K562 (cell line): ENCODE measurements around the gene IFT25. TPM values are rescaled to one million over a fixed set of nuclear protein-coding genes. Genes with fewer than 3 reads are reported as not detected.

Source experiments
- ATAC-seq: fragments of 200-7000 bp; cut with Tn5 transposase; 3 replicates; pipeline ENCODE4 v1.9.1; 2020; ENCODE audit warnings: moderate library complexity
- BruUV-seq: library from RNA; stranded (reverse); fragments of 400-500 nt; replicated peaks from 2 replicates; lab custom pipeline; 2021; lab: Mats Ljungman, UMichigan
- CTCF ChIA-PET: fragments of 300-600 bp; formaldehyde crosslinking; extraction: SDS; loops from one replicate; lab custom pipeline; 2021; ENCODE audit warnings: low intra/inter-chr PET ratio; lab: Yijun Ruan, JAX
- POLR2A ChIA-PET: fragments of 300-600, 350-650 bp; sonication (Branson Sonifier 250); formaldehyde crosslinking; extraction: SDS; loops from one replicate; lab custom pipeline; 2021; ENCODE audit warnings: antibody characterized with exemption, inconsistent platforms; lab: Yijun Ruan, JAX
- DNase-seq, 4 experiments: peaks; one replicate each; pipeline versions ENCODE4 v3.0.0 to v3.0.0-alpha.2; 2011 to 2018; ENCODE audit warnings: low spot score in 3 of 4, mixed read lengths in 3 of 4; ENCODE audit errors: extremely low read depth in 1 of 4
- FAIRE-seq: peaks from 2 replicates; lab custom pipeline; 2011; peaks lifted over from hg19 to GRCh38; lab: Jason Lieb, UNC
- H2AFZ ChIP-seq: 2 replicates; pipeline ENCODE4 v1.6.0; 2011; ENCODE audit warnings: low read depth, low read length, control low read depth, inconsistent platforms
- H3K27ac ChIP-seq: fragments of 200-600 bp; 3 replicates; pipeline ENCODE4 v1.8.0; 2011; ENCODE audit warnings: low read depth, mild to moderate bottlenecking, control low read depth, inconsistent platforms, low read length, moderate library complexity, mixed read lengths; ENCODE audit errors: extremely low read depth
- H3K27me3 ChIP-seq, 2 experiments: fragments of 300-600 bp in 1 of 2; 2 replicates in 1 of 2; 3 replicates in 1 of 2; pipeline versions ENCODE4 v1.6.0 to v1.8.0; 2011; ENCODE audit warnings: inconsistent platforms in 2 of 2, low read length in 2 of 2, mild to moderate bottlenecking in 1 of 2, mixed read lengths in 1 of 2, moderate library complexity in 1 of 2; ENCODE audit not compliant: control insufficient read depth in 2 of 2, insufficient read depth in 2 of 2
- H3K36me3 ChIP-seq: fragments of 300-600 bp; 3 replicates; pipeline ENCODE4 v1.8.0; 2011; ENCODE audit warnings: mild to moderate bottlenecking, low read length, inconsistent platforms; ENCODE audit not compliant: control insufficient read depth, insufficient read depth
- H3K4me1 ChIP-seq, 2 experiments: fragments of 200-600 bp in 1 of 2; replicated peaks in 1 of 2; 2 replicates in 1 of 2; 3 replicates in 1 of 2; pipeline versions ENCODE4 v1.5.1 to v1.8.0; 2011; ENCODE audit warnings: inconsistent platforms in 2 of 2, low read length in 2 of 2, mild to moderate bottlenecking in 1 of 2, mixed read lengths in 1 of 2, moderate library complexity in 1 of 2; ENCODE audit not compliant: control insufficient read depth in 2 of 2, insufficient read depth in 2 of 2
- H3K4me2 ChIP-seq: 2 replicates; pipeline ENCODE4 v1.6.1; 2011; ENCODE audit warnings: low read length, control low read depth, inconsistent platforms, mixed read lengths; ENCODE audit not compliant: insufficient read depth
- H3K4me3 ChIP-seq: fragments of 200-600 bp; sonication (generic), shearing (Covaris generic); 2 replicates; pipeline ENCODE4 v1.5.1; 2016; ENCODE audit warnings: control low read depth, inconsistent platforms
- H3K79me2 ChIP-seq: fragments of 200-600 bp; 3 replicates; pipeline ENCODE4 v1.8.0; 2011; ENCODE audit warnings: low read length, inconsistent platforms; ENCODE audit not compliant: control insufficient read depth, insufficient read depth
- H3K9ac ChIP-seq, 2 experiments: 2 replicates each; pipeline versions ENCODE4 v1.6.0 to v1.6.1; 2011; ENCODE audit warnings: low read depth in 2 of 2, low read length in 2 of 2, control low read depth in 1 of 2, inconsistent platforms in 1 of 2, mild to moderate bottlenecking in 1 of 2, mixed read lengths in 1 of 2; ENCODE audit not compliant: insufficient read depth in 1 of 2
- H3K9me1 ChIP-seq: one replicate; pipeline ENCODE4 v1.6.0; 2011; ENCODE audit warnings: inconsistent platforms, mild to moderate bottlenecking, low read length, moderate library complexity; ENCODE audit not compliant: control insufficient read depth, insufficient read depth
- H3K9me3 ChIP-seq: replicated peaks from 2 replicates; pipeline ENCODE4 v1.5.1; 2011; ENCODE audit warnings: low read depth, low read length, inconsistent platforms; ENCODE audit not compliant: control insufficient read depth, insufficient read depth
- H4K20me1 ChIP-seq: replicated peaks from 2 replicates; pipeline ENCODE4 v1.6.1; 2011; ENCODE audit warnings: low read length, inconsistent platforms, mixed read lengths; ENCODE audit not compliant: control insufficient read depth, insufficient read depth
- ERF ChIP-seq: fragments of 450-650 bp; formaldehyde crosslinking; IDR thresholded peaks from 2 replicates; pipeline ENCODE4 v1.4.0; 2020; ENCODE audit warnings: mild to moderate bottlenecking, mixed read lengths
- ZBED1 ChIP-seq: IDR thresholded peaks from 2 replicates; pipeline ENCODE4 v1.6.1; 2014
- WGBS: fragments of 100-300 bp; shearing (Covaris generic); methylation state at CpG from one replicate; pipeline ENCODE4 v1.1.6; 2016; ENCODE audit warnings: low coverage, mixed read lengths; ENCODE audit not compliant: insufficient coverage; ENCODE audit errors: missing lambda C conversion rate; 5-methylcytosine and 5-hydroxymethylcytosine counted together
- in situ Hi-C: fragments of 300-500 bp; cut with MboI; formaldehyde crosslinking; loops from 4 replicates; pipeline ENCODE4 v1.15.0; 2018; ENCODE audit warnings: inconsistent platforms, mixed read lengths
- intact Hi-C: fragments of 100-400 bp; cut with micrococcal nuclease; formaldehyde crosslinking; loops from 2 replicates; pipeline ENCODE4 v1.14.2; 2022
- polyA plus RNA-seq, 8 experiments: library from polyadenylated mRNA; depleted of rRNA in 4 of 8; stranded (reverse) in 5 of 8; unstranded in 3 of 8; fragments of >200 nt; fragmentation: Nextera tagmentation in 2 of 8; fragmentation: Illumina TruSeq in 1 of 8; extraction: Ambion mirVana in 2 of 8; extraction: Trizol in 1 of 8; gene quantifications; 2 replicates each; pipeline versions ENCODE4 v1.2.1 to v1.2.3, GENCODE V29; 2011 to 2014; ENCODE audit warnings: inconsistent platforms in 1 of 8, missing spikeins in 1 of 8
- total RNA-seq, 7 experiments: library from RNA; depleted of rRNA in 6 of 7; stranded (reverse); fragments of >200 nt in 6 of 7; fragmentation: Illumina TruSeq in 2 of 7; extraction: Trizol in 2 of 7; gene quantifications; 2 replicates each; pipeline versions ENCODE4 v1.2.1 to v1.2.3, GENCODE V29; 2011 to 2021; ENCODE audit warnings: low replicate concordance in 1 of 7
- TF ChIP-seq, protein P1 (sequence below): sonication (generic); formaldehyde crosslinking; IDR thresholded peaks from 2 replicates; pipeline ENCODE4 v1.8.1; 2022; ENCODE audit warnings: missing genetic modification reagents
- TF ChIP-seq, protein P2 (sequence below): sonication (generic); formaldehyde crosslinking; IDR thresholded peaks from 2 replicates; pipeline ENCODE4 v1.5.0; 2020; ENCODE audit warnings: missing genetic modification reagents

IFT25 gene
- total and polyA plus RNA-seq, 9 of the 15 experiments (the other 6 are each of a cell fraction or from before 2014, with no cell fraction given): 93.6 to 209 (median 167) TPM

DNA sequence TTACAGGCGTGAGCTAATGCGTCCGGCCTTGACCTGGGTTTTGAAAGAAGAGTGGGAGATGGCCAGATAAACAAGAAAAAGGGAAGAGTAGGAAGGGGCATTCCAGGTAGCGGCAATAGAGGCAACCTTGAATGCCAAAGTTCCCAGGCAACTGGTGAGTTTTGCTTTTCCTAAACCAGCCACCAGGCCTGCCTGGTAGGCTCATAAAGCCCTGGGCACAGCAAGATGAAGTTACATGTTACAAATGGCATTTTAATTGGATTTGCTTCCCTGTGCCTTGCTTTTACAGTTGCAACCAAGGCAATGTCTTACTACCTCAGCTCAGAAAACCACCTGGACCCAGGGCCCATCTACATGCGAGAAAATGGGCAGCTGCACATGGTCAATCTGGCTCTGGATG lies 6.2 kb upstream of the IFT25 start:
- peaks cover 43% of the 10 kb centered on the region for H3K79me2 ChIP-seq
- peaks cover 9 to 19% of the 10 kb centered on the region in 2 experiments; a peak in 4 of 5 replicates for H3K4me1 ChIP-seq
- intact Hi-C loops: loop anchor here (10.0 kb wide), 1 partner anchor 187 kb away; no protein-coding TSS in a partner anchor
- in situ Hi-C loops: no loop called here
- H3K9ac ChIP-seq: no peak overlapping the region
- no peak for DNase-seq
- H3K4me2 ChIP-seq: no peak overlapping the region
- ChIA-PET CTCF (no interaction called here), POLR2A (interaction anchor here (0.7 to 2.0 kb wide), 2 partner anchors 9 to 71 kb away, joined by 3 to 4 read pairs; no protein-coding TSS in a partner anchor)
- 72% methylated on average over 5 of the region's 5 CpGs for WGBS
- H4K20me1 ChIP-seq: peaks cover 7% of the 10 kb centered on the region
- no peaks in the 10 kb centered on the region for H3K9me1 ChIP-seq
- TF ChIP-seq, protein P1, sequence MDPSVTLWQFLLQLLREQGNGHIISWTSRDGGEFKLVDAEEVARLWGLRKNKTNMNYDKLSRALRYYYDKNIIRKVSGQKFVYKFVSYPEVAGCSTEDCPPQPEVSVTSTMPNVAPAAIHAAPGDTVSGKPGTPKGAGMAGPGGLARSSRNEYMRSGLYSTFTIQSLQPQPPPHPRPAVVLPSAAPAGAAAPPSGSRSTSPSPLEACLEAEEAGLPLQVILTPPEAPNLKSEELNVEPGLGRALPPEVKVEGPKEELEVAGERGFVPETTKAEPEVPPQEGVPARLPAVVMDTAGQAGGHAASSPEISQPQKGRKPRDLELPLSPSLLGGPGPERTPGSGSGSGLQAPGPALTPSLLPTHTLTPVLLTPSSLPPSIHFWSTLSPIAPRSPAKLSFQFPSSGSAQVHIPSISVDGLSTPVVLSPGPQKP (CRISPR knock-in tag): no peak
- TF ChIP-seq, protein P2, sequence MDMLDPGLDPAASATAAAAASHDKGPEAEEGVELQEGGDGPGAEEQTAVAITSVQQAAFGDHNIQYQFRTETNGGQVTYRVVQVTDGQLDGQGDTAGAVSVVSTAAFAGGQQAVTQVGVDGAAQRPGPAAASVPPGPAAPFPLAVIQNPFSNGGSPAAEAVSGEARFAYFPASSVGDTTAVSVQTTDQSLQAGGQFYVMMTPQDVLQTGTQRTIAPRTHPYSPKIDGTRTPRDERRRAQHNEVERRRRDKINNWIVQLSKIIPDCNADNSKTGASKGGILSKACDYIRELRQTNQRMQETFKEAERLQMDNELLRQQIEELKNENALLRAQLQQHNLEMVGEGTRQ (CRISPR knock-in tag): no peak
- TF ChIP-seq ERF (CRISPR knock-in tag) (no peak), ZBED1 (no peak)
- no peak for FAIRE-seq
- BruUV-seq: no TSS peak
- H3K27me3 ChIP-seq: no peaks in the 10 kb centered on the region
- H3K9me3 ChIP-seq: no peaks in the 10 kb centered on the region
- H2AFZ ChIP-seq: no peak overlapping the region
- peaks cover 74% of the 10 kb centered on the region for H3K36me3 ChIP-seq
- no peak overlapping the region for H3K4me3 ChIP-seq
- no peak for ATAC-seq
- no peak overlapping the region for H3K27ac ChIP-seq
